Measurements from ENCODE around the gene GNG3.

GNG3 gene

GRCh38 chr11:62677714-62678113 lies 29.8 kb upstream of the GNG3 start:
- H3K4me3 ChIP-seq (ENCODE audit: low read depth, low read length) = peak overlapping the region; percentile 33
- no peaks in the 10 kb centered on the region for H3K36me3 ChIP-seq (ENCODE audit: control insufficient read depth, insufficient read depth, low read length)
- TF ChIP-seq CTCF (IDR thresholded peaks at IDR 0.05) = no peak
- no peak overlapping the region for H3K9ac ChIP-seq
- H3K4me1 ChIP-seq = peaks cover 3% of the 10 kb centered on the region
- H2AFZ ChIP-seq = no peak overlapping the region
- H3K9me3 ChIP-seq (ENCODE audit: control insufficient read depth, low read length) = no peaks in the 10 kb centered on the region
- H3K27me3 ChIP-seq (ENCODE audit: control insufficient read depth, insufficient read depth, low read length) = no peaks in the 10 kb centered on the region
- no peaks in the 10 kb centered on the region for H3K79me2 ChIP-seq
- H3K4me2 ChIP-seq (ENCODE audit: low read length) = peak overlapping the region; percentile 77
- H3K27ac ChIP-seq = no peak overlapping the region

GRCh38 chr11:62678433-62678769 lies 29.1 kb upstream of the GNG3 start:
- no peak for TF ChIP-seq CTCF (IDR thresholded peaks at IDR 0.05)
- H3K4me3 ChIP-seq (ENCODE audit: low read depth, low read length) = peak overlapping the region; percentile 91
- H3K9me3 ChIP-seq (ENCODE audit: control insufficient read depth, low read length) = no peaks in the 10 kb centered on the region
- peak overlapping the region; percentile 93 for H2AFZ ChIP-seq
- peak overlapping the region; percentile 67 for H3K9ac ChIP-seq
- no peaks in the 10 kb centered on the region for H3K27me3 ChIP-seq (ENCODE audit: control insufficient read depth, insufficient read depth, low read length)
- peaks cover 3% of the 10 kb centered on the region for H3K4me1 ChIP-seq
- peak overlapping the region; percentile 77 for H3K4me2 ChIP-seq (ENCODE audit: low read length)
- no peaks in the 10 kb centered on the region for H3K36me3 ChIP-seq (ENCODE audit: control insufficient read depth, insufficient read depth, low read length)
- H3K27ac ChIP-seq = peak overlapping the region; percentile 85
- no peaks in the 10 kb centered on the region for H3K79me2 ChIP-seq

GRCh38 chr11:62678770-62679696 lies 28.4 kb upstream of the GNG3 start, which contains the start of gene UBXN1:
UBXN1 (minus strand) TSS chr11:62679073; CDS start chr11:62678923, 150 bp downstream.
- H3K27me3 ChIP-seq (ENCODE audit: control insufficient read depth, insufficient read depth, low read length) = no peaks in the 10 kb centered on the region
- H3K27ac ChIP-seq = peak within 1 kb of the TSS; percentile 85
- H3K36me3 ChIP-seq (ENCODE audit: control insufficient read depth, insufficient read depth, low read length) = no peaks in the 10 kb centered on the region
- H3K79me2 ChIP-seq = no peaks in the 10 kb centered on the region
- peak within 1 kb of the TSS; percentile 67 for H3K9ac ChIP-seq
- TF ChIP-seq CTCF (IDR thresholded peaks at IDR 0.05) = no peak
- H3K4me1 ChIP-seq = peaks cover 3% of the 10 kb centered on the region
- peak within 1 kb of the TSS; percentile 77 for H3K4me2 ChIP-seq (ENCODE audit: low read length)
- H3K9me3 ChIP-seq (ENCODE audit: control insufficient read depth, low read length) = no peaks in the 10 kb centered on the region
- H2AFZ ChIP-seq = peak within 1 kb of the TSS; percentile 93
- H3K4me3 ChIP-seq (ENCODE audit: low read depth, low read length) = peak within 1 kb of the TSS; percentile 91

- H3K27me3 ChIP-seq (ENCODE audit: control insufficient read depth, insufficient read depth, low read length) = no peaks in the 10 kb centered on the region
- H3K4me2 ChIP-seq (ENCODE audit: low read length) = no peak overlapping the region
- H3K9me3 ChIP-seq (ENCODE audit: control insufficient read depth, low read length) = no peaks in the 10 kb centered on the region
- H3K4me3 ChIP-seq (ENCODE audit: low read depth, low read length) = no peak overlapping the region
- no peaks in the 10 kb centered on the region for H3K36me3 ChIP-seq (ENCODE audit: control insufficient read depth, insufficient read depth, low read length)
- H3K79me2 ChIP-seq = no peaks in the 10 kb centered on the region
- H3K4me1 ChIP-seq = peaks cover 3% of the 10 kb centered on the region
- no peak overlapping the region for H3K27ac ChIP-seq
- peak; percentile 32 for TF ChIP-seq CTCF (IDR thresholded peaks at IDR 0.05)
- no peak overlapping the region for H3K9ac ChIP-seq
- H2AFZ ChIP-seq = peak overlapping the region; percentile 69
Measured at GRCh38 chr11:62680825-62681240, 26.6 kb upstream of the GNG3 start.

All from parathyroid adenoma (tissue), 2 donors.